A549 treated with GW870086 at 1 μM for 4 hours (cell line): ENCODE measurements around the gene ABCB9. TPM values are rescaled to one million over a fixed set of nuclear protein-coding genes. Genes with fewer than 3 reads are reported as not detected.

Source experiments
- total RNA-seq: library from RNA; stranded (reverse); fragments of 200-300 nt; extraction: Qiagen RNA extraction; gene quantifications from 5 replicates; pipeline ENCODE4 v1.2.3, GENCODE V29; 2022; ENCODE audit warnings: low read depth

ABCB9 gene
- 9.6 to 13.1 TPM (median 12.2 TPM) in 5 replicates for total RNA-seq

DNA sequence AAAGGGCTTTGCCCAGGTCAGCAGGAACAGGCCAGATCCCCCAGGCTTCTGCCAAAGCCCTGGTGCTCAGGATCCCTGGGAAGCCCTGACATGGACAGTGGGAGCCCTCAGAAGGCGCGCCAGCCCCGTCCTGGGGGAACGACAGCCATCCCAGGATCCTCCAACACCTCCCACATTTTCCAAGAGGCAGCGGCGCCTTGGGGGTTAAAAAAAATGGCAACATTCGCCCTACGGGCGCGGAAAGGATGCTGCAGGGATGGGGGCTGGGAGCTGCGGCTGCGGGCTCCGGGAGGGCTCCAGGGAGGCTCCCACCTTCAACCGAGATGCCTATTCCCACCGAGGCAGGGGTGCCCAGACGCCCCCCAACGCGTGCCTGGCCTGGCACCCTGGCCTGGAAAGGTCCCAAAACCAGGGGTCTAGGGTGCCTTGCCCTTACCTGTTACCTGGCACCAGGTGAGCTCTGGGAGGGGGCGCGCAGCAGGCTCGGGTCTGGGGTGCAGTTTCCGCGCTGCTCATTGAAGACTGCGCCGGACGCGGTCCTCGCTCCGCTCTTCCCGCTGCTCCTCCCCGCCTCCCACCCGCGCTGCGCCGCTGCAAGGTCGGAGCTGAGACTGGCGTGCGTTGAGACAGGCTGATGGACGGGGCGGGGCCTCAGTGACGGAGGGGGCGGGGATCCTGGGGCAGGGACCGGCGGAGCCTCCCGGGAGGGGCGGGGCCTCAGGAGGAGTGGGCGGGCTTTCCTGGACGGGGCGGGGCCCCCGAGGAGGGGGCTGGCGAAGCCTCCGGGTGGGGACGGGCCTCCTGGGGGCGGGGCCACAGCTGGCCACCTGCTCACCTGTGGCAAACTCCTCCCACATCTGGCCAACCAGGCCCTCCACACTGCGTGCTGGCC lies at the start of gene ABCB9:
TSS of gene ABCB9 (minus strand) at position 613 of the 892 bp plus-strand sequence. CDS start 6,228 bp downstream, outside the sequence.

DNA sequence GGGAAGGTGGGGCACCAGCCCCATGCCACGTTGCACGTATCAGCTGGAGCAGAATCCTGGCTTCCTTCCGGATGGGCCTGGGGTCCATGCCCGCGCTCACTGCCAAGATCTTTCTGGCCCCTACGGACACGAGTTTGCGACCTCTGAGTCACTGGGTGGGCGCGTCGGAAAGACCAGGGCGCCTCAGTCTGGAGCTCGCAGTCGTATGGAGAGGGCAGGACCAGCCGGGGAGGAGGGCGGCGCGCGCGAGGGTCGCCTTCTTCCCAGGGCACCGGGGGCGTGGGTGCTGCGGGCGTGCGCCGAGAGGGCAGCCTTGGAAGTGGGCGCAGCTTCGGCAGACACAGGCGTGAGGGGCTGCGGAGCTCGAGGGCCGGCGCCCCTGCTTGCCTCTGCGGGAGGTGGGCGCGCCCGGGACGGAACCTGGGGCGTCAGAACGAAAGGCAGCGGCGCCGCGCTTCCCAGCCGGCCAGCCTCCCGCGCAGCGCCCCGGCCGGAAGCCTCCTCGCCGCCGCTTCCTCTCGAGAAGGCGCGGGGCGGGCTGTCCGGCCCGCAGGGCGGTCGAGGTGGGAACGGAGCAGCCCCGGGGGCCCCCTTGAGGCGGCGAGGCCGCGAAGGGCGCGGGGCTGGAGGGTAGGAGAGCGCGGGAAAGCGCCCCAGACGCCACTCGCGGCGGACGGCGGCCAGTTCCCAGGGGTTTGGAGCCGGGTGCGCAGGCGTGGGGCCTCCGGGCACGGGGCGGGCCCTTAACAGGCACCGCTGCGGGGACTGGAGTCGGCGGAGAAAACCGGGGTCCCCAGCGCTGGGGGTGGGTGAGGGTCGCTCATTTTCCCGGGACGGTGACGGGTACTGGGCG lies 14.1 kb upstream of the ABCB9 start, which contains the start of gene ARL6IP4:
TSS of gene ARL6IP4 (plus strand) at position 499 of the 853 bp plus-strand sequence. CDS start 459 bp downstream, outside the sequence.

DNA sequence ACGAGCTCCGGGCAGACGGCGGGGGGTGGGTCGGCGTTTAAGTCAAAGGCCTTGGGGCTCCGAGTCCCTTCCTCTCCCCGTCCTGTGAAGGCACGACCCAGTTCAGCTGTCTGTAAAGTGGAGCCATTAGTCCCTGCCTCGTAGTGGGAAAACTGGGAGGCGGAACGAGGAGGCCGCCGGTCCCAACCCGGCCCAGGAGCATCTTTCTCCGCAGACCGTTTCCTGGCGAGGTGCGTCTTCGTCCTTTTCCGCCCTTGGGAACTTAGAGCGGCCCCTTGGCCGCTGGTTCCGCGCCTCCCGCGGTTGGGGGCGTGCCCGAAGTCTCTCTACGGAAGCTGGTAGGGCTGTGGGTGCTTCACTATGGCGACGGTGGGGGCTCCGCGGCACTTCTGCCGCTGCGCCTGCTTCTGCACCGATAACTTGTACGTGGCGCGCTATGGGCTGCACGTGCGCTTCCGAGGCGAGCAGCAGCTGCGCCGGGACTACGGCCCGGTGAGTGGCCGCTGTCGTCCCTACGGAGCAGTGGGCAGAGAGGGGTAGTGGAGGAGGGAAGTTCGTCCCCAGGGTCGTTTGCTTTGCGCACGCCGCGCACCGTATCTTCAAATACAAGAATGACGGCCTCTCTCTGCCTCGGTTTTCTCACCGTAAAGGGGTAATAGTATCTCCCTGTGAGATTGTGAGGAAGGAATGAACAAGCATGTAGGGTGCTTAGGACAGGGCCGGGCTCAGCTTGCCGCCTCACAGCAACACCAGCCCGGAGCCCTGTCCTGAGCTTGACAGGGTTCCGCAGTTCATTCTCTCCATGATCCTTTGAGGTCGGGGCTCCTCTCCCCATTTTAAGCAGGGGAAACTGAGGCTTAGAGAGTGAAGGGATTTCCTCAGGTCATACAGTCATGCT lies 8.9 kb upstream of the ABCB9 start, which contains the start of gene OGFOD2:
TSS of gene OGFOD2 (plus strand) at position 353 of the 898 bp plus-strand sequence. CDS start at position 361, 8 bp downstream.

DNA sequence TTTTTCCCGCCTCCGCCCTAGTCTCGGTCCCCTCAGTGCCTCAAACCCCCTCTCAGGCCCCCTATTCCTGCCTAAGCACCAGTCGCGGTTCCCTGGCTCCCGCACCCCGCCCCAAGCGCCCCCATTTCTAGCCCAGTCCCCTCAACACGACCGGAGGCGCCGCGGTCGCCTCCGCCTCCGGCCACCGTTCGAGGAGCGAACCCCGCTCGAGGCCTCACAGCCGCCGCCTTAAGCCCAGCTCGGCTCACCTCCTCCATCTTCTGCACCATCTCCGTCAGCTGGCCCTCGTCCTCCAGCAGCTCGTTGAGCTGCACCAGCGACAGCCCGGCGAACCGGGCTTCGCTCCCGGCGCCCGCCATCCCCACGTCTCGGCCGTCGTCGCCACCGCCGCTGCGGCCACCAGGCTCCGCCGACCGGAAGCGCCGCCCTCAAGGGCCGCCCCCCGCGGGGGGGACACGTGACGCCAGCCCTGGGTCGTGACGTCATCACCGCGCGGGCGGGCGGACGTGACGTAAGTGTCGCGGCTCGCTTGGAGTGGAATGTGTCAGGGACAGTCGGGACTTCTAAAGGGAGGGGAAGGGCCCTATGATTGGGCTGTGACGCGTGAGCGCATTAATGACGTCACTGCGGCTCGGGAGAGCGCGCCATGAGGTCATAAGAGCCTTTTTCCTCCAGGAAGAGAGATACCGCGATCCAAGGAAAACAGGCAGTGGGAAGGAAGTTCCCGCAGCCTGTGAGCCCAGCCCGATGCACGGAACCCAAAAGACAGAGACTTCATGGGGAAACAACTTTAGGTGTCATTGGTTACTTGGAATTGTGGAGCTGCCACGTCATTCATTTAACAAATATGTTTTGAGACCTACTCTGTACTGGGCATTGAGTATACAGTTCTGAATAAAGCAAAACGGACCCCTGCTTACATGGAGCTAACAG lies 70.3 kb downstream of the ABCB9 start, which contains the start of gene VPS37B:
TSS of gene VPS37B (minus strand) at position 421 of the 933 bp plus-strand sequence. CDS start at position 359, 62 bp downstream.

Other genes with a start within 250 kb of the ABCB9 start
- gene HCAR3, start 249.7 kb downstream of the ABCB9 start, total RNA-seq, result 0.17 TPM in 1 of 5 replicates, not detected in the others
- gene HCAR1, start 235.6 kb downstream of the ABCB9 start, total RNA-seq, result 0.03 to 0.07 TPM (median 0.06 TPM) in 4 of 5 replicates, not detected in the other
- gene DENR, start 213.6 kb downstream of the ABCB9 start, total RNA-seq, result 51.7 to 58.3 TPM (median 56.0 TPM) in 5 replicates
- gene CCDC62, start 191.9 kb downstream of the ABCB9 start, total RNA-seq, result 0.07 to 0.10 TPM (median 0.08 TPM) in 3 of 5 replicates, not detected in the others
- 20.6 to 29.5 TPM (median 26.6 TPM) in 5 replicates for gene HIP1R, start 131.0 kb downstream of the ABCB9 start, total RNA-seq
- 28.8 to 34.1 TPM (median 33.4 TPM) in 5 replicates for gene VPS37B, start 70.3 kb downstream of the ABCB9 start, total RNA-seq
- 12.4 to 17.4 TPM (median 16.1 TPM) in 5 replicates for gene OGFOD2, start 8.8 kb upstream of the ABCB9 start, total RNA-seq
- 207 to 273 TPM (median 241 TPM) in 5 replicates for gene ARL6IP4, start 14.2 kb upstream of the ABCB9 start, total RNA-seq
- 15.7 to 25.8 TPM (median 21.3 TPM) in 5 replicates for gene PITPNM2, start 184.6 kb upstream of the ABCB9 start, total RNA-seq